Osteocyte (in vitro differentiated cells): ENCODE results near the gene BRINP1. TPM values are rescaled to one million over a fixed set of nuclear protein-coding genes. Genes with fewer than 3 reads are reported as not detected.

Experiments used
- DNase-seq: peaks from one replicate; pipeline ENCODE4 v3.0.0; 2021; ENCODE audit warnings: mixed read lengths; ENCODE audit not compliant: unreplicated experiment; ENCODE audit errors: extremely low spot score
- H3K27ac Mint-ChIP-seq: one replicate; pipeline ENCODE4 v1.8.0; 2021; ENCODE audit warnings: mild to moderate bottlenecking, mixed read lengths; ENCODE audit not compliant: unreplicated experiment
- H3K27me3 Mint-ChIP-seq: one replicate; pipeline ENCODE4 v1.8.0; 2021; ENCODE audit warnings: mixed read lengths; ENCODE audit not compliant: unreplicated experiment
- H3K36me3 Mint-ChIP-seq: one replicate; pipeline ENCODE4 v1.8.0; 2021; ENCODE audit warnings: mixed read lengths; ENCODE audit not compliant: unreplicated experiment
- H3K4me1 Mint-ChIP-seq: one replicate; pipeline ENCODE4 v1.8.0; 2021; ENCODE audit warnings: mixed read lengths; ENCODE audit not compliant: unreplicated experiment
- H3K4me3 Mint-ChIP-seq: one replicate; pipeline ENCODE4 v1.8.0; 2021; ENCODE audit warnings: mild to moderate bottlenecking, moderate library complexity, mixed read lengths; ENCODE audit not compliant: unreplicated experiment
- H3K9me3 Mint-ChIP-seq: one replicate; pipeline ENCODE4 v1.8.0; 2021; ENCODE audit warnings: mixed read lengths; ENCODE audit not compliant: unreplicated experiment
- CTCF ChIP-seq: fragments of 200-600 bp; sonication (generic); IDR thresholded peaks from 2 replicates; pipeline ENCODE4 v1.5.0; 2021; ENCODE audit warnings: antibody characterized with exemption, mild to moderate bottlenecking, moderate library complexity
- total RNA-seq: library from RNA; stranded (reverse); gene quantifications from 2 replicates; pipeline ENCODE4 v1.2.1, GENCODE V29; 2021

BRINP1 gene
- total RNA-seq, 1 donor from 2014 or later = 0.16 TPM

GRCh38 chr9:119349351-119349825, 19.8 kb downstream of the BRINP1 start:
- no peaks in the 10 kb centered on the region for H3K4me1 Mint-ChIP-seq
- no peak for DNase-seq
- H3K36me3 Mint-ChIP-seq = no peaks in the 10 kb centered on the region
- no peaks in the 10 kb centered on the region for H3K9me3 Mint-ChIP-seq
- H3K27me3 Mint-ChIP-seq = no peaks in the 10 kb centered on the region
- no peak for TF ChIP-seq CTCF
- H3K27ac Mint-ChIP-seq = no peak overlapping the region
- H3K4me3 Mint-ChIP-seq = no peak overlapping the region

GRCh38 chr9:119343059-119343990, 25.9 kb downstream of the BRINP1 start:
- Mint-ChIP-seq H3K4me3 (no peak overlapping the region), H3K27ac (no peak overlapping the region), H3K27me3 (no peaks in the 10 kb centered on the region), H3K9me3 (peaks cover 12% of the 10 kb centered on the region), H3K4me1 (no peaks in the 10 kb centered on the region), H3K36me3 (no peaks in the 10 kb centered on the region)
- no peak for DNase-seq
- no peak for TF ChIP-seq CTCF

- no peak for DNase-seq
- no peak for TF ChIP-seq CTCF
- Mint-ChIP-seq H3K4me1 (no peaks in the 10 kb centered on the region), H3K27ac (no peak overlapping the region), H3K36me3 (no peaks in the 10 kb centered on the region), H3K9me3 (peaks cover 19% of the 10 kb centered on the region), H3K27me3 (no peaks in the 10 kb centered on the region), H3K4me3 (no peak overlapping the region)
Observed at GRCh38 chr9:119339056-119339455, 30.2 kb downstream of the BRINP1 start.

- H3K27me3 Mint-ChIP-seq = no peaks in the 10 kb centered on the region
- no peak for TF ChIP-seq CTCF
- no peaks in the 10 kb centered on the region for H3K4me1 Mint-ChIP-seq
- H3K27ac Mint-ChIP-seq = no peak overlapping the region
- no peaks in the 10 kb centered on the region for H3K36me3 Mint-ChIP-seq
- no peak for DNase-seq
- H3K4me3 Mint-ChIP-seq = no peak overlapping the region
- H3K9me3 Mint-ChIP-seq = peaks cover 21% of the 10 kb centered on the region
Observed at GRCh38 chr9:119337573-119337972, 31.7 kb downstream of the BRINP1 start.

GRCh38 chr9:119334745-119335144, 34.5 kb downstream of the BRINP1 start:
- Mint-ChIP-seq H3K4me3 (no peak overlapping the region), H3K27me3 (no peaks in the 10 kb centered on the region), H3K27ac (no peak overlapping the region), H3K9me3 (peaks cover 28% of the 10 kb centered on the region), H3K4me1 (no peaks in the 10 kb centered on the region), H3K36me3 (no peaks in the 10 kb centered on the region)
- TF ChIP-seq CTCF = no peak
- no peak for DNase-seq
